22Rv1 (cell line): ENCODE results near the gene SPATA46.
A peak's percentile ranks its signal among the peaks of the same experiment; 100 is the strongest.

ENCODE experiments used
- H3K27ac ChIP-seq: fragments of 450-650 bp; 2 replicates; pipeline ENCODE4 v1.5.1; 2017
- CTCF ChIP-seq: fragments of 450-650 bp; IDR thresholded peaks from 2 replicates; pipeline ENCODE4 v1.5.1; 2017; ENCODE audit warnings: mild to moderate bottlenecking
- ZFX ChIP-seq: fragments of 450-650 bp; IDR thresholded peaks from 2 replicates; pipeline ENCODE4 v1.6.1; 2017; ENCODE audit warnings: antibody characterized with exemption, borderline replicate concordance

The SPATA46 gene

DNA sequence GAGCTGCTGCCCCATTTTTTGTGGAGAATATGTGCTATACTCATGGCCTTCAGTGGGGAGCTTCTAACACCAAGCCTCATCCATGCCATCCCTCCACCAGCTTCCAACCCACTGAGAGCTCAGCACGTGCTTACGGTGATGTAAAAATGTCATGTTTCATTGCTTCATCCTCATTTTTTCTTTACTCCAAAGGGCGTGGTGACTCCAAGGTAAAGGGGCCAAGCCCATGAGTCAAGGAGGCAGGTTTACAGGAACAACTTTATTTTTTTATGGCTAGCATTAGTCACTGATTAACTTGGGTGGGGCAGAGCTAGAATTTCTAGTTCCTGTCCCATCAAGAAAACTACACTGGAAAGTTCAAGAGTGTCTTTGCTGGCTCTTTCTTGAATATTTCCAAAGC, 4.7 kb upstream of the SPATA46 start, which contains the start of gene C1orf226:
TSS of gene C1orf226 (plus strand) at position 346 of the 400 bp plus-strand sequence. CDS start 174 bp downstream, outside the sequence.
- H3K27ac ChIP-seq, result peak within 1 kb of the TSS; percentile 96
- no peak for TF ChIP-seq ZFX
- no peak for TF ChIP-seq CTCF

- TF ChIP-seq ZFX (no peak), CTCF (no peak)
- H3K27ac ChIP-seq, result no peak overlapping the region
These were observed 3.6 kb upstream of the SPATA46 start for GRCh38 chr1:162380061-162380846.

DNA sequence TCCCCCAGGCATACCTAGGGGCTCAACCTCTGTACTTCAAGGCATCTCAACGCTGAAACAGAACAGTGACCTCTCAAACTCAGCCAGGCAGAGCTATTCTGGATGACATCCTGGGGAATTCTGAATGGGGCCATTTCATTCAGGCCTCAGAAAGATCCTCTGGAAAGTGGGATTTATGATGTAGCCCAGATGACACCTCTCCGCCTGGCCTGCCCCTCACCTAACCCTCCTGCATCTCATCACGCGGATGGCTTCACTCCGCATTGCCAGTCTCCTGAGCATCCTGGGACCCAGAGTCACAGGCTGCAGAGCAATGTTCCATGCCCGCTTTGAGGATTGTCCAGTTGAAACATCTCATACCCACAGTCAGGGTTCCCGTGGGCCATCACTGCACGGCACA, 1.2 kb downstream of the SPATA46 start:
- no peak for TF ChIP-seq ZFX
- TF ChIP-seq CTCF, result no peak
- H3K27ac ChIP-seq, result no peak overlapping the region

DNA sequence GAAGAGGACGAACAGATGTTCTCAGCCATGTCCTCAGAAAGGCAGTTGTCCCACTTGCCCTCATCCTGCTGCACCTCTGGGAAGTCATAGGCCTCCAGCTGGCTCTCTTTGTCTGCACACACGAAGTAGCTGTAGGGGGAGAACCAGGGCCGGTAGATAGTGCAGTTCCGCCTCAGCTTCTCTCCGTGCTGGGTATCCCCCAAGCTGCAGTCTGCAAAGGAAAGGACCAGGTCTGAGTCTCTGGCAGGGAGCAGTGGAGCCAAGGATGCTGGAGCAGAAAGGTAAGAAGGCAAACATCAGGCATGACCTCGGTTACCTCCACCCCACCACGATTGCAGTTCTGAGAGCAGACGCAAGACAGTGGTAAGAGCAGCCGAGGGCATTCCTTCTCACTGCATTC, 2.2 kb downstream of the SPATA46 start:
- TF ChIP-seq ZFX (no peak), CTCF (no peak)
- no peak overlapping the region for H3K27ac ChIP-seq

- H3K27ac ChIP-seq, result no peak overlapping the region
- no peak for TF ChIP-seq CTCF
- TF ChIP-seq ZFX, result no peak
These were observed 3.0 kb downstream of the SPATA46 start for GRCh38 chr1:162373541-162374260.

GRCh38 chr1:162373072-162373427, 3.6 kb downstream of the SPATA46 start:
- H3K27ac ChIP-seq, result no peak overlapping the region
- TF ChIP-seq CTCF, result no peak
- no peak for TF ChIP-seq ZFX
